HEK293T (cell line): ENCODE data around the gene TMEM178B.

ENCODE experiments used
- CTCF ChIA-PET: fragments of 350-600 bp; formaldehyde crosslinking; extraction: SDS; loops from one replicate; lab custom pipeline; 2021; ENCODE audit warnings: antibody characterized with exemption, inconsistent platforms; lab: Yijun Ruan, JAX
- POLR2A ChIA-PET: fragments of 350-600 bp; formaldehyde crosslinking; extraction: SDS; loops from one replicate; lab custom pipeline; 2020; ENCODE audit warnings: antibody characterized with exemption, inconsistent platforms; lab: Yijun Ruan, JAX
- DNase-seq: peaks from one replicate; pipeline ENCODE4 v3.0.0; 2012; ENCODE audit warnings: mixed read lengths; ENCODE audit errors: extremely low spot score
- ARNT ChIP-seq: fragments of 450-650 bp; IDR thresholded peaks from 2 replicates; pipeline ENCODE4 v1.6.1; 2017; ENCODE audit warnings: mild to moderate bottlenecking
- BHLHE40 ChIP-seq: fragments of 450-650 bp; IDR thresholded peaks from 2 replicates; pipeline ENCODE4 v1.6.1; 2016; ENCODE audit warnings: mild to moderate bottlenecking, moderate library complexity, borderline replicate concordance
- CTBP1 ChIP-seq: fragments of 450-650 bp; IDR thresholded peaks from 2 replicates; pipeline ENCODE4 v1.6.1; 2016; ENCODE audit warnings: borderline replicate concordance
- ELF4 ChIP-seq: fragments of 450-650 bp; IDR thresholded peaks from 2 replicates; pipeline ENCODE4 v1.6.1; 2017; ENCODE audit warnings: antibody characterized with exemption
- FOXA1 ChIP-seq: fragments of 450-650 bp; IDR thresholded peaks from 2 replicates; pipeline ENCODE4 v1.6.1; 2016; ENCODE audit warnings: mild to moderate bottlenecking
- FOXK2 ChIP-seq: fragments of 450-650 bp; IDR thresholded peaks from 2 replicates; pipeline ENCODE4 v1.6.1; 2016; ENCODE audit warnings: mild to moderate bottlenecking
- FOXM1 ChIP-seq: fragments of 450-650 bp; IDR thresholded peaks from 2 replicates; pipeline ENCODE4 v1.6.1; 2017; ENCODE audit warnings: mild to moderate bottlenecking, borderline replicate concordance
- HDGF ChIP-seq: fragments of 450-650 bp; IDR thresholded peaks from 2 replicates; pipeline ENCODE4 v1.6.1; 2017; ENCODE audit warnings: antibody characterized with exemption, borderline replicate concordance
- L3MBTL2 ChIP-seq: fragments of 450-650 bp; conservative IDR thresholded peaks from 2 replicates; pipeline ENCODE4 v1.6.1; 2016; ENCODE audit warnings: mild to moderate bottlenecking
- LEF1 ChIP-seq: fragments of 450-650 bp; IDR thresholded peaks from 2 replicates; pipeline ENCODE4 v1.6.1; 2017; ENCODE audit warnings: mild to moderate bottlenecking, borderline replicate concordance
- NFRKB ChIP-seq: fragments of 450-650 bp; IDR thresholded peaks from 2 replicates; pipeline ENCODE4 v1.6.1; 2016; ENCODE audit warnings: mild to moderate bottlenecking, moderate library complexity
- PKNOX1 ChIP-seq: fragments of 450-650 bp; IDR thresholded peaks from 2 replicates; pipeline ENCODE4 v1.6.1; 2016
- SP1 ChIP-seq: fragments of 450-650 bp; IDR thresholded peaks from 2 replicates; pipeline ENCODE4 v1.6.1; 2017
- SUZ12 ChIP-seq: fragments of 450-650 bp; IDR thresholded peaks from 2 replicates; pipeline ENCODE4 v1.6.1; 2016; ENCODE audit warnings: mild to moderate bottlenecking
- TARDBP ChIP-seq: fragments of 450-650 bp; IDR thresholded peaks from 2 replicates; pipeline ENCODE4 v1.6.1; 2016
- ZNF384 ChIP-seq: fragments of 450-650 bp; IDR thresholded peaks from 2 replicates; pipeline ENCODE4 v1.6.1; 2016

TMEM178B gene

GRCh38 chr7:141281311-141281710 is 207.4 kb downstream of the TMEM178B start:
- ChIA-PET CTCF (no interaction called here), POLR2A (no interaction called here)
- DNase-seq, result no peak
- no peak for TF ChIP-seq NFRKB
- TF ChIP-seq PKNOX1, result no peak
- no peak for TF ChIP-seq ZNF384
- TF ChIP-seq FOXK2, result no peak
- no peak for TF ChIP-seq CTBP1

- TF ChIP-seq CTBP1, result no peak
- TF ChIP-seq PKNOX1, result no peak
- no peak for TF ChIP-seq BHLHE40
- TF ChIP-seq ARNT, result no peak
- TF ChIP-seq NFRKB, result no peak
- no peak for TF ChIP-seq ZNF384
- TF ChIP-seq LEF1, result no peak
- no peak for TF ChIP-seq TARDBP
- TF ChIP-seq HDGF, result no peak
- TF ChIP-seq SP1, result no peak
- TF ChIP-seq L3MBTL2, result no peak
- TF ChIP-seq ELF4, result no peak
- TF ChIP-seq FOXM1, result no peak
- TF ChIP-seq SUZ12, result no peak
- no peak for TF ChIP-seq FOXA1
- TF ChIP-seq FOXK2, result no peak
- ChIA-PET POLR2A (no interaction called here), CTCF (no interaction called here)
- no peak for DNase-seq
These were observed 212.7 kb downstream of the TMEM178B start for GRCh38 chr7:141286522-141286921.

- ChIA-PET CTCF (no interaction called here), POLR2A (interaction anchor here (0.6 kb wide), 1 partner anchor 146 kb away, joined by 3 read pairs; no protein-coding TSS in a partner anchor)
- no peak for TF ChIP-seq HDGF
- no peak for TF ChIP-seq ARNT
- no peak for TF ChIP-seq NFRKB
- no peak for TF ChIP-seq SUZ12
- no peak for TF ChIP-seq ZNF384
- DNase-seq, result no peak
These were observed 214.1 kb downstream of the TMEM178B start for GRCh38 chr7:141287936-141288335.

GRCh38 chr7:141288626-141289025 is 214.8 kb downstream of the TMEM178B start:
- TF ChIP-seq FOXA1 (no peak), BHLHE40 (no peak), ARNT (no peak), LEF1 (no peak), ELF4 (no peak), HDGF (no peak)
- no peak for DNase-seq
- POLR2A ChIA-PET, result no interaction called here
- CTCF ChIA-PET, result no interaction called here

GRCh38 chr7:141290365-141290764 is 216.5 kb downstream of the TMEM178B start:
- DNase-seq, result no peak
- no peak for TF ChIP-seq SUZ12
- no peak for TF ChIP-seq FOXK2
- TF ChIP-seq ARNT, result no peak
- TF ChIP-seq FOXA1, result no peak
- TF ChIP-seq PKNOX1, result no peak
- TF ChIP-seq BHLHE40, result no peak
- TF ChIP-seq CTBP1, result no peak
- no peak for TF ChIP-seq SP1
- no peak for TF ChIP-seq FOXM1
- TF ChIP-seq ELF4, result no peak
- TF ChIP-seq TARDBP, result no peak
- no peak for TF ChIP-seq HDGF
- no peak for TF ChIP-seq L3MBTL2
- no peak for TF ChIP-seq NFRKB
- no peak for TF ChIP-seq ZNF384
- TF ChIP-seq LEF1, result no peak
- ChIA-PET CTCF (interaction anchor here (0.6 kb wide), 1 partner anchor 302 kb away, joined by 3 read pairs; no protein-coding TSS in a partner anchor), POLR2A (no interaction called here)

- TF ChIP-seq NFRKB (no peak), SP1 (no peak), SUZ12 (no peak), L3MBTL2 (no peak), ARNT (no peak), BHLHE40 (no peak), LEF1 (no peak), TARDBP (no peak), FOXK2 (no peak), FOXM1 (no peak), FOXA1 (no peak), PKNOX1 (no peak), ELF4 (no peak), CTBP1 (no peak), HDGF (no peak), ZNF384 (no peak)
- CTCF ChIA-PET, result no interaction called here
- no peak for DNase-seq
- POLR2A ChIA-PET, result no interaction called here
These were observed 217.1 kb downstream of the TMEM178B start for GRCh38 chr7:141290973-141291372.
